ENCODE measurements around the gene IQGAP1.
A peak's percentile ranks its signal among the peaks of the same experiment; 100 is the strongest.

IQGAP1 gene

DNA sequence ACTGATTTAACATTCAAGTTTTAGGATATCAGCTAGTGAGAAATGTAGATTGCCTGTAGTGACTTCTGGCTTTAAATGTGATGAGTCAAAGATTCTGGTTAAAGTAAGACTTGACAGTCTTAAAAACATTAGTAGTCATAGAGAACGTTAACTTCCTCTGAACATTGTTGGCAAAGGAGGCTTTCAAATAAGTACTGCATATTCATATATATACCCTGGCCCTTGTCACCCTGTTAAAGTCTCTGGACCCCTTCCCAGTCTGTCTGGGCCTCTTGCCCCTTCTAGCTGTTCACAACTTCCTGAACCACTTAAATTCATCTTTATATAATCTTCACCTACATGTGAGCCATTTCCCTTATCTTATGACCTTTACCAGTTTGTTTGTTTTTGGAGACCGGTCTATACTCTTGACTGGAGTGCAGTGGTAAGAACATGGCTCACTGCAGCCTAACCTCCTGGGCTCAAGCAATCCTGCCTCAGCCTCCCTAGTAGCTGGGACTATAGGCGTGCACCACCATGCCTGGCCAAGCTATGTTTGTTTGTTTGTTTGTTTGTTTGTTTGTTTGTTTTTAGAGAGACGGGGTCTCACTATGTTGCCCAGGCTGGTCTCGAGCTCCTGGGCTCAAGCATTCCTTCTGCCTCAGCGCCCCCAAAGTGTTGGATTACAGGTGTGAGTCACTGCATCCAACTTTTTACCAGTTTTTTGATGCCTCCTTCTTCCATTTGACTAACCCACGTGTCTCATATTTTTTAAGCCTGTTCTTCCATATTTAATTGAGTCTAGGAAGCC, 77.3 kb downstream of the IQGAP1 start:
- H3K4me3 ChIP-seq (ENCODE audit: low read depth, low read length): peak overlapping the region; percentile 4; the same call in 1 of the 2 replicates
- H3K27ac ChIP-seq (ENCODE audit: low read depth, low read length): peak overlapping the region; percentile 64
- no peaks in the 10 kb centered on the region for H3K27me3 ChIP-seq (ENCODE audit: insufficient read depth, low read length)
- no peak overlapping the region for H2AFZ ChIP-seq (ENCODE audit: low read length, unreplicated experiment)
- peaks cover 9% of the 10 kb centered on the region for H3K79me2 ChIP-seq (ENCODE audit: control insufficient read depth, insufficient read depth, low read length, unreplicated experiment)
- peaks cover 44% of the 10 kb centered on the region for H3K36me3 ChIP-seq (ENCODE audit: insufficient read depth, low read length)
- H3K4me1 ChIP-seq (ENCODE audit: control insufficient read depth, insufficient read depth, low read length, unreplicated experiment): peaks cover 37% of the 10 kb centered on the region

DNA sequence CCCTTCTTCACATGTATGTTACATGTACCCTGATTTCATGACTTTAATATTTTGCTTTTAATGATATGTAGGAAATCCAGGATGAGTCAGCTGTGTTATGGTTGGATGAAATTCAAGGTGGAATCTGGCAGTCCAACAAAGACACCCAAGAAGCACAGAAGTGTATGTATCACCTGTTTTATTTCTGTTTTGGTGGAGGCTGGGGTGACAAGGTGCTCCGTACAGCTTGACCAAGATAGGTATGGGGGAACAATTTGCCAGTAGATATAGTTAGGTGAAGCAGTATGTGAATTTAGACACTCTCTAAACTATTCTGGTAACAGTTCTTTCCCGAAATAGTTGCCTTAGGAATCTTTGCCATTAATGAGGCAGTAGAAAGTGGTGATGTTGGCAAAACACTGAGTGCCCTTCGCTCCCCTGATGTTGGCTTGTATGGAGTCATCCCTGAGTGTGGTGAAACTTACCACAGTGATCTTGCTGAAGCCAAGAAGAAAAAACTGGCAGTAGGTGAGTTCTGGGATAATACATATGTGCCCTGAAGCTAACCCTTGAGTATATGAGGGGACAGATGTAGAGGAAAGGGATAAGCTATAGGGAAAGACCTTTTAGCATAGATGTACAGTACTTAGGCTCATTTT, 78.0 kb downstream of the IQGAP1 start:
- Histone ChIP-seq H3K27ac (ENCODE audit: low read depth, low read length) (peak overlapping the region; percentile 64), H3K36me3 (ENCODE audit: insufficient read depth, low read length) (peaks cover 44% of the 10 kb centered on the region), H3K4me1 (ENCODE audit: control insufficient read depth, insufficient read depth, low read length, unreplicated experiment) (peaks cover 37% of the 10 kb centered on the region), H3K27me3 (ENCODE audit: insufficient read depth, low read length) (no peaks in the 10 kb centered on the region), H2AFZ (ENCODE audit: low read length, unreplicated experiment) (no peak overlapping the region), H3K4me3 (ENCODE audit: low read depth, low read length) (no peak overlapping the region), H3K79me2 (ENCODE audit: control insufficient read depth, insufficient read depth, low read length, unreplicated experiment) (peaks cover 9% of the 10 kb centered on the region)

DNA sequence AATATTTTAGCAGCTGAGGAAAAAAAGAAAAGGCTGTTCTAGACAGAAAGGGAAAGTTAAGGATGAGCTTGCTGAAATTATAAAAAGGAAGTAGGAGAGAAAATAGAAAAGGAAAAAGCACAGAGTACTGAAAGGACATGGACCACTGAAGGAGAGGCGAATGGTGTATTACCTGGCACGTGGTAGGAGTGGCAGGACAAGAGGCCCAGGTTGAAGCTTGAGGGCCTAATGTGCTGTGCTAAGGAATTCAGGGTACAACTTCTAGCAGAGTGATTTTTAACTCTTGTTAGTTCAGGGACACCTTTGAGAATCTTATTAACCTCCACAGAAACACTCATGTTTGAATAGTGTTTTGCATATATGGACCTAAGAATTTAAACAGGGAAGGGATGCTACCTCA, 81.7 kb downstream of the IQGAP1 start:
- Histone ChIP-seq H3K27me3 (ENCODE audit: insufficient read depth, low read length) (no peaks in the 10 kb centered on the region), H2AFZ (ENCODE audit: low read length, unreplicated experiment) (no peak overlapping the region), H3K4me3 (ENCODE audit: low read depth, low read length) (no peak overlapping the region), H3K27ac (ENCODE audit: low read depth, low read length) (no peak overlapping the region), H3K36me3 (ENCODE audit: insufficient read depth, low read length) (peaks cover 56% of the 10 kb centered on the region), H3K4me1 (ENCODE audit: control insufficient read depth, insufficient read depth, low read length, unreplicated experiment) (peaks cover 16% of the 10 kb centered on the region), H3K79me2 (ENCODE audit: control insufficient read depth, insufficient read depth, low read length, unreplicated experiment) (no peaks in the 10 kb centered on the region)

DNA sequence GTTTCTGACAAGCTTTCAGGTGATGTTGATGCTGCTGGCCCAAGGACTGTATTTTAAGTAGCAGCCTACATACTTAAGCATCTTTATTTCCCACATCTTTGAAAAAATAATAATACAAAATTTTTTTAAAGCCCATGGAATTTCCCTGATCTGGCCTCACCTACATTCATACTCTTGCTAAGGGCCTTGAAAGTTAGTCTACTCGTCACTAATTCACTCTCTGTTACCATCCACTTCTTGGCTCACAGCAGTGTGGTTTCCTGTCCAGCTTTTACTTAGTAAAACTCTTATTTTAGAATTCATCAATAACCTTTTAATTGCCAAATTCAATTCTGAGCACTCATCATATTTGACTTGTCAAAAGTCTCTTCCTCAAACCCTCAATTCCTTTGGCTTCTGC, 82.4 kb downstream of the IQGAP1 start:
- peaks cover 8% of the 10 kb centered on the region for H3K4me1 ChIP-seq (ENCODE audit: control insufficient read depth, insufficient read depth, low read length, unreplicated experiment)
- no peaks in the 10 kb centered on the region for H3K79me2 ChIP-seq (ENCODE audit: control insufficient read depth, insufficient read depth, low read length, unreplicated experiment)
- H3K36me3 ChIP-seq (ENCODE audit: insufficient read depth, low read length): peaks cover 53% of the 10 kb centered on the region
- H3K27me3 ChIP-seq (ENCODE audit: insufficient read depth, low read length): no peaks in the 10 kb centered on the region
- no peak overlapping the region for H3K4me3 ChIP-seq (ENCODE audit: low read depth, low read length)
- H2AFZ ChIP-seq (ENCODE audit: low read length, unreplicated experiment): no peak overlapping the region
- H3K27ac ChIP-seq (ENCODE audit: low read depth, low read length): no peak overlapping the region

DNA sequence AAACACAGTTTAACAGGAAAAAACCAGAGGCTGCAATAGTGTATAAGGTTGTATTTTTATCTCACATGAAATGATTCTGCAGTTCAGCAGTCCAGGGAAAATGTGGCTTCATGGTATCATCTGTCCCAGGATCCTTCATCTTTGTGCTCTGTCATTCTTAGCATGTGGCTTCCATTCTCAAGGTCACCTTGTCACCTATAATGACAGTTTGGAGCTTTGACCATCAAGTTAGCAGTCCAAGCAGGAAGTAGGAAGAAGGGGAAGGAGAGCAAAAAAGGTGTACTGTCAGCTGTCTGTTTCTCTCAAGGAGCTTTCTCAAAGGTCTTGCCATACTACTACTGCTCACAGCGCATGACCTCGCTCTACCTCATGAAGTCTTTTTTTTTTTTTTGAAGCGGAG, 83.1 kb downstream of the IQGAP1 start:
- no peak overlapping the region for H3K4me3 ChIP-seq (ENCODE audit: low read depth, low read length)
- no peaks in the 10 kb centered on the region for H3K79me2 ChIP-seq (ENCODE audit: control insufficient read depth, insufficient read depth, low read length, unreplicated experiment)
- H2AFZ ChIP-seq (ENCODE audit: low read length, unreplicated experiment): no peak overlapping the region
- H3K4me1 ChIP-seq (ENCODE audit: control insufficient read depth, insufficient read depth, low read length, unreplicated experiment): peaks cover 2% of the 10 kb centered on the region
- H3K27me3 ChIP-seq (ENCODE audit: insufficient read depth, low read length): no peaks in the 10 kb centered on the region
- no peak overlapping the region for H3K27ac ChIP-seq (ENCODE audit: low read depth, low read length)
- peaks cover 47% of the 10 kb centered on the region for H3K36me3 ChIP-seq (ENCODE audit: insufficient read depth, low read length)

DNA sequence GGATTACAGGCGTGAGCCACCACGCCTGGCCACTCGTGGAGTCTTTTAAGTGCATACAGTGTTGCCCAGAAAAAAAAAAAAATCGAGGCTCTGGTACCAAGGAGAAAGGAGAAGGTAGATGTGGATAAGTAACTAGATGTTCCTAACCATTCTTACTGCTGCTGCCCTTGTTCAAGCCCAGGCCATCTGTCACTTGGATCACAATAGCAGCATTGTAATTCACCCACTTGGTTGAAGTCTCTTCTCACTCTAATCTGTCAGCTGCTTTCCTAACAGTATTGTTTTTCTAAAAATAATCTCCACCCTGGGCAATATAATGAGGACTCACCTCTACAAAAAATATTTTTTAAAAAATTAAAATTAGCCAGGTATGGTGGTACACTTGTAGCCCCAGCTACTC, 83.7 kb downstream of the IQGAP1 start:
- Histone ChIP-seq H3K27me3 (ENCODE audit: insufficient read depth, low read length) (no peaks in the 10 kb centered on the region), H3K27ac (ENCODE audit: low read depth, low read length) (no peak overlapping the region), H3K4me3 (ENCODE audit: low read depth, low read length) (no peak overlapping the region), H3K79me2 (ENCODE audit: control insufficient read depth, insufficient read depth, low read length, unreplicated experiment) (no peaks in the 10 kb centered on the region), H3K4me1 (ENCODE audit: control insufficient read depth, insufficient read depth, low read length, unreplicated experiment) (no peaks in the 10 kb centered on the region), H3K36me3 (ENCODE audit: insufficient read depth, low read length) (peaks cover 51% of the 10 kb centered on the region), H2AFZ (ENCODE audit: low read length, unreplicated experiment) (no peak overlapping the region)

DNA sequence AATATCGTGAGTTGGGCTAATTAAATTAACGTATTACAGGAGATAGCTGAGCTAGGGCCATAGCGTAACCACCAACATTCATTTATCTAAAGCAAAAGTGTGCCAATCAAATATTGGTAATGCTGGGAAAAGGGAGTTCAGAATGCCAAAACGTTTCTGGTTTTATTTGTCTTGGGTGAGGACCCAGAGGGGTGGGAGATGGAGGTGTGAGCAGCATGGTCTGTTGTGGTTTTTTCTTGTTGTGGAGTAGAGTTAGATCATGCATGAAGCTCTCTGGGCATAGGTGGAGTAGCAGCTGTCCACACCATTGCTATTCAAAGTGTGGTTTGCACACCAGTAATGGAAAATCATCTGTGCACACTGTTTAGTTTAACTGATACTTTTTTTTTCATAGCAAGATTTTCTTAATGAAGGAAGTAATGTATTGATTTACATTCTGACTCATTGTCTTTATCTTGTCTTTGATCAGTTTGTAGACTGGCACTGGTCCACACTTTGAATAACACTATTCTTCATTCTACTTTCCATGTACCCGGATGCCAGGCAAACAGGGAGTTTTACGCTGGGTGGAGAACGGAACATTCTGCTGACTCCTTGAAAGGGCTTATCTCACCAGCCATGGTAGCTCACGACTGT, 90.9 kb downstream of the IQGAP1 start:
- H3K27me3 ChIP-seq (ENCODE audit: insufficient read depth, low read length): no peaks in the 10 kb centered on the region
- H3K36me3 ChIP-seq (ENCODE audit: insufficient read depth, low read length): peaks cover 50% of the 10 kb centered on the region
- H3K4me1 ChIP-seq (ENCODE audit: control insufficient read depth, insufficient read depth, low read length, unreplicated experiment): peaks cover 5% of the 10 kb centered on the region
- no peak overlapping the region for H3K27ac ChIP-seq (ENCODE audit: low read depth, low read length)
- no peaks in the 10 kb centered on the region for H3K79me2 ChIP-seq (ENCODE audit: control insufficient read depth, insufficient read depth, low read length, unreplicated experiment)
- H3K4me3 ChIP-seq (ENCODE audit: low read depth, low read length): no peak overlapping the region
- H2AFZ ChIP-seq (ENCODE audit: low read length, unreplicated experiment): no peak overlapping the region

DNA sequence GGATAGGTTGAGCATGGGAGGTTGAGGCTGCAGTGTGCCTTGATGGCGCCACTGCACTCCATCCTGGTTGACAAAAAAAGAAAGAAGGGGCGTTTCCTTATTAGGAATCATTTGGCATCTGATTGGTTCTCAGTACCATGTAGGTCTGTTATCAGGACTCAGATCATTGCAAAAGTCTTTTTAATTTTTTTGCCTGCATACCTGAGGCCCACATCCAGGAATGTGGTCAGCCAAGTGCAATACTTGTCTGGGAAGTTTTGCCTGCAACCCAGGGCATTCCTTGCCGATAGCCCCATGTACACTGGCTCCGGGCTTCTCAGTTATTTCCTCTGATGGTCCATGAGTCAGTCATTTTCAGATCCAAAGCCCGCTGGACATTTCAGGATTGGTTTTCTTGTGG, 91.6 kb downstream of the IQGAP1 start:
- Histone ChIP-seq H3K79me2 (ENCODE audit: control insufficient read depth, insufficient read depth, low read length, unreplicated experiment) (no peaks in the 10 kb centered on the region), H3K4me3 (ENCODE audit: low read depth, low read length) (no peak overlapping the region), H3K27me3 (ENCODE audit: insufficient read depth, low read length) (no peaks in the 10 kb centered on the region), H2AFZ (ENCODE audit: low read length, unreplicated experiment) (no peak overlapping the region), H3K36me3 (ENCODE audit: insufficient read depth, low read length) (peaks cover 46% of the 10 kb centered on the region), H3K27ac (ENCODE audit: low read depth, low read length) (no peak overlapping the region), H3K4me1 (ENCODE audit: control insufficient read depth, insufficient read depth, low read length, unreplicated experiment) (peaks cover 5% of the 10 kb centered on the region)

DNA sequence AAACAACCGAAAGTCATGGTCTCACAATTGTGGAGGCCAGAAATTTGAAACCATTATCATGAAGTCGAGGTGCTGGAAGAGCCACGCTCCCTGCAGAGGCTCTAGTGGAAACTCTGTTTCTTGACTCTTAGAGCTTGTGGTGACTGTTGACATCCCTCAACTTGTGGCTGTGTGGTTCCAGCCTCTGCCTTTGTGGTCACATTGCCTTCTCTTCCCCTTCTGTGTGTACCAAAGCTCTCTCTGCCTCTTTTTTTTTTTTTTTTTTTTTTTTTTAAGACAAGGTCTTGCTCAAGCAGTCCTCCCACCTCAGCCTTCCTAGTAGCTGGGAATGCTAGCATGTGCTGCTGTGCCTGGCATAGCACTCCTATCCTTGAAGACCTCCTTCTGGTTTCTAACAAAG, 93.0 kb downstream of the IQGAP1 start:
- Histone ChIP-seq H3K27me3 (ENCODE audit: insufficient read depth, low read length) (no peaks in the 10 kb centered on the region), H3K79me2 (ENCODE audit: control insufficient read depth, insufficient read depth, low read length, unreplicated experiment) (no peaks in the 10 kb centered on the region), H3K4me3 (ENCODE audit: low read depth, low read length) (no peak overlapping the region), H3K36me3 (ENCODE audit: insufficient read depth, low read length) (peaks cover 55% of the 10 kb centered on the region), H2AFZ (ENCODE audit: low read length, unreplicated experiment) (no peak overlapping the region), H3K27ac (ENCODE audit: low read depth, low read length) (no peak overlapping the region), H3K4me1 (ENCODE audit: control insufficient read depth, insufficient read depth, low read length, unreplicated experiment) (peaks cover 5% of the 10 kb centered on the region)

DNA sequence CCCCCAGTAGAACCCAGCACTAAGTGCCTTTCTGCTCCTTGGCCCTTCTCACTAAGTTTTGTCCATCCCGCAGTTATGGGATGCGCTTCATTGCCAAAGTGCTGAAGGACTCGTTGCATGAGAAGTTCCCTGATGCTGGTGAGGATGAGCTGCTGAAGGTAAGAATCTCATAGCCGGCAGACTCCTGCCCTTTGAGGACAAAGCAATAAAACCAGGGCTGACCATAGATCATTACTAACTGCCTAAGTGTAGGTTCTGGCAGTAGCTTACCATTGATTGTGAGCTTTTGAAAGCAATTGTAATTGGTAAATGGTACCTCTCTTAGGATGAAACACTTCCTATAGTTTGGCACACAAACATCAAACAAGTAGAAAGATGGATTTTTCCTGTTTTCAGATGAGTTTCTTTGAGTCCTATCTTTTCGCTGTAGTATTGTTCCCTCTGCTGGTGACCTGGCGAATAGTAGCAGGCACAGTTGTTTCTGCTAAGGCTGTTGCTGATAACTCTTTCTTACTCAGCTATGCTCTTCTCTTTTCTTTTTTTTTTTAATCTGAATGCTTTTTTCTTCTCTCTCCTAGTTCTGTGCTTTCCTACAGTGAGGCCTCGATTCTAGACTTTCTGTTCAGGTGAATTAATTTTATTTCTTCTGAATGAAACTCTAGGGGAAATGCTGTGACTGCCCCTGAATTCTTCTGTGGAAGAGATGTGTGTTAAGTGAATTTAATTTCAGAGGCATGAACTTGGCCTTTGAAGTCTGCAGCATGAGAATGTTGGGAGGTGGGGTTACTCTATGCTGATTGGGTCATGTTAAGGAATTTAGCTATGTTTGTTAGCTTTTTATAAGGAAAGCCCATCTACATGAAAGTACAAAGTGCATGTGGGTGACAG, 94.3 kb downstream of the IQGAP1 start:
- no peaks in the 10 kb centered on the region for H3K79me2 ChIP-seq (ENCODE audit: control insufficient read depth, insufficient read depth, low read length, unreplicated experiment)
- no peak overlapping the region for H3K27ac ChIP-seq (ENCODE audit: low read depth, low read length)
- H3K36me3 ChIP-seq (ENCODE audit: insufficient read depth, low read length): peaks cover 58% of the 10 kb centered on the region
- no peaks in the 10 kb centered on the region for H3K27me3 ChIP-seq (ENCODE audit: insufficient read depth, low read length)
- no peak overlapping the region for H3K4me3 ChIP-seq (ENCODE audit: low read depth, low read length)
- H2AFZ ChIP-seq (ENCODE audit: low read length, unreplicated experiment): no peak overlapping the region
- peaks cover 5% of the 10 kb centered on the region for H3K4me1 ChIP-seq (ENCODE audit: control insufficient read depth, insufficient read depth, low read length, unreplicated experiment)

Measured in ACC112 (cell line).